Measurements from ENCODE around the gene S100A6.

The S100A6 gene

DNA sequence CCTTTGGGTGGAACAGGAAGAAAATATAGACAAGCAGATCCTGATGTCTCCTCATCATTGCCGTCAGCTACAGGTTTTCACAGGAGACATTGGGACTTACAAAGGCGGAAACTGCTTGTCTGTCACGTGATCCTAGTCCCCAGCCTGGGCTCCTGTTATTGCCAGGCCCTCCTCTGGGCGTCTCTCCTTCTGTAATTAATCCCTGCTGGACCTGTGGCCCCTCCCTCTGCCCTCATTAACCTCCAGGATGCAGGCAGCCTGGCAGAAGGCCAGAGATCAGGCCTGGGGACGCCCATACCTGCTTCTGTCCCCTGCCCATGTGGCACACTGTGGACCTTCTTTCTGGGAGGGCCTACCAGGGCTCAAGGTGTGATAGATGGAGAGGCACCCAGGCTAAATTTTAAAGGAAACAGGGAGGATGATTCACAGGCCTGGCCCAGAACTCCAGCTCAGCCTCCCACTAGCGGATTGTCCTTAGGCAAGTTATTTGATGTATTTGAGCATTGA, 2.6 kb upstream of the S100A6 start:
- TF ChIP-seq, protein P1, sequence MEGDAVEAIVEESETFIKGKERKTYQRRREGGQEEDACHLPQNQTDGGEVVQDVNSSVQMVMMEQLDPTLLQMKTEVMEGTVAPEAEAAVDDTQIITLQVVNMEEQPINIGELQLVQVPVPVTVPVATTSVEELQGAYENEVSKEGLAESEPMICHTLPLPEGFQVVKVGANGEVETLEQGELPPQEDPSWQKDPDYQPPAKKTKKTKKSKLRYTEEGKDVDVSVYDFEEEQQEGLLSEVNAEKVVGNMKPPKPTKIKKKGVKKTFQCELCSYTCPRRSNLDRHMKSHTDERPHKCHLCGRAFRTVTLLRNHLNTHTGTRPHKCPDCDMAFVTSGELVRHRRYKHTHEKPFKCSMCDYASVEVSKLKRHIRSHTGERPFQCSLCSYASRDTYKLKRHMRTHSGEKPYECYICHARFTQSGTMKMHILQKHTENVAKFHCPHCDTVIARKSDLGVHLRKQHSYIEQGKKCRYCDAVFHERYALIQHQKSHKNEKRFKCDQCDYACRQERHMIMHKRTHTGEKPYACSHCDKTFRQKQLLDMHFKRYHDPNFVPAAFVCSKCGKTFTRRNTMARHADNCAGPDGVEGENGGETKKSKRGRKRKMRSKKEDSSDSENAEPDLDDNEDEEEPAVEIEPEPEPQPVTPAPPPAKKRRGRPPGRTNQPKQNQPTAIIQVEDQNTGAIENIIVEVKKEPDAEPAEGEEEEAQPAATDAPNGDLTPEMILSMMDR (conservative IDR thresholded peaks at IDR 0.05; ENCODE audit: low read depth, low read length) = no peak
- DNase-seq (ENCODE audit: low read depth) = no peak

DNA sequence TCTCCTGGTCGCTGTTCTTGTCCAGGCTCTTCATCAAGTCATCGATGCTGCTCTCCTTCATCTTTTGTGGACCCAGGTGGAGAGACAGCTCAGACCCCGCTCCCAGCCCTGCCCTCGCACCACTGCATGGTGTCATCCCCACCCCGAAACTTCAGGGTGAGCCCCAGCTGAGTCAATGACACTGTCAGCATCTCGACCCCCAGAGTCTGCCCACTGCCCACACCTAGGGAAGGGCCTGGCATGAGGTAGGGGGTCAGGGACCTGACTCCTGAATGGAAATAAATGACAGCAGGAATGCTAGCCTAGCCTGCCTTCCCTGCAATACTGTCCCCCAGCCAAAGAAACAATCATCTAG, 1.6 kb upstream of the S100A6 start:
- TF ChIP-seq, protein P1 (conservative IDR thresholded peaks at IDR 0.05; ENCODE audit: low read depth, low read length) = no peak
- H3K4me3 ChIP-seq (ENCODE audit: low read depth, low read length) = no peak overlapping the region

More for the DNA sequence above, 2.6 kb upstream of the S100A6 start:
- H3K4me3 ChIP-seq (ENCODE audit: low read depth, low read length) = no peak overlapping the region

DNA sequence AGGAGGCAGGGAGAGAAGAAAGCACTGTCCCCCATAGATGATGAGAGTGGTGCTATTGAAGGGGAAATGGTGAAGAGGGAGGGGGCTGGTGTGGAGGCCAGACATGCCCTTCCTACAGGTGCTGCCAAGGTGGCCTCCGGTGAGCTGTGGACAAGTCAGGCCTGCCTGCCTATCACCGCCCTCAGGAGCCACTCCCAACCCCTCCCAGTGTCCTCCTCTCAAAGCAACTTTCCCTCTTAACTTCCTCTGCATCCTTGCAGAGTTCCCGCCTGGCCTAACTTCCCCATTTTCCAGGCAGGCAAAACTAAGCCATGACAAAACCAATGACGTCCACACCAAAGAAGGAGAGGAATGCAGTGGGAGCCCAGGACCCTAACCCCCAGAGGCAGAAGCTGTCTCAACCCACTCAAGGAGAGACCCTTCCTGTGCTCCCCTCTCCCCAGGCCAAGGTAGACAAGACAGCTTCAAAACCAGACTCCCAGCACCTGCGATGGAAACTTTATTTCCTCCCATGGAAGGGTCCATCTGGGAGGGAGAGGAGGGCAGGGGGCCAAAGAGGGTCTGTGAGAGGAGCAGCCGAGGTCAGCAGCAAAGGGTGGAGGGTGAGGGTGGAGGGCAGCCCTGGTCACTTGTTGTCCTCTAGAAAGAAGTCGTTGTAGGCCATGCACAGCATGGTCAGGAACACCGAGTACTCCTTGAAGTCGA, 1.0 kb upstream of the S100A6 start:
- TF ChIP-seq, protein P1 (conservative IDR thresholded peaks at IDR 0.05; ENCODE audit: low read depth, low read length) = no peak
- DNase-seq (ENCODE audit: low read depth) = no peak
- no peak overlapping the region for H3K4me3 ChIP-seq (ENCODE audit: low read depth, low read length)

More for the DNA sequence above, 1.6 kb upstream of the S100A6 start:
- no peak for DNase-seq (ENCODE audit: low read depth)

DNA sequence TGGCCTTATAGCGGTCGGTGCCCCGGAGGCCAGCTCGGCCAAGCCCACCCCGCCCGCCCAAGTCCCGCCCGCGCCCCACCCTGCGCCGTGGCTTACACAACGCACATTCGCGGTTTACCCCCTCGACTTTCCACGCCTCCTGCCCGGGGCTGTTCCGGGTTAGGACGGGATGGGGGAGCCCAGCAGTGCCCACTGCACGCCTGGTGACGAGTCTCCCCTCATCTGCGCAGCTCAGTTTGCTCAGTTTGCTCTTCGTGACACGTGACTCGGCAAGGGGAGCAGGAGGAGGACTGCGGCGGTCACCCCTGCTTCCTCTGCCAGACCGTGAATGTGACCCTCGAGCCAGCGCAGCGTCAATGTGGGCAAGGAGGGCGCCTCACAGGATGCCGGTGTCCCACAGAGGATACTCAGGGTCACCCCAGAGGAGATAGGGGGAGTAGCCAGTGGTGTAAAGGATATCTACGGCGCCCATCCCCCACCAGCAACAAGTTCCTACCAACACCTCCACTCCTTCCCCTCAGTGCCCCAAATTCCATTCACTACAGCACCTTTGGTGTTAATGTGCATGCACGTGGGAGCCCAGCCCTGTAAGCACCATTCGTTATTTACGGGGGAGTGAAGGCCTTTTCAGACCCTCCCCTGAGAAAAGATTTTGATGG, 350 bp upstream of the S100A6 start:
- DNase-seq (ENCODE audit: low read depth) = peak; percentile 72
- peak overlapping the region; percentile 69 for H3K4me3 ChIP-seq (ENCODE audit: low read depth, low read length)
- TF ChIP-seq, protein P1 (conservative IDR thresholded peaks at IDR 0.05; ENCODE audit: low read depth, low read length) = no peak

DNA sequence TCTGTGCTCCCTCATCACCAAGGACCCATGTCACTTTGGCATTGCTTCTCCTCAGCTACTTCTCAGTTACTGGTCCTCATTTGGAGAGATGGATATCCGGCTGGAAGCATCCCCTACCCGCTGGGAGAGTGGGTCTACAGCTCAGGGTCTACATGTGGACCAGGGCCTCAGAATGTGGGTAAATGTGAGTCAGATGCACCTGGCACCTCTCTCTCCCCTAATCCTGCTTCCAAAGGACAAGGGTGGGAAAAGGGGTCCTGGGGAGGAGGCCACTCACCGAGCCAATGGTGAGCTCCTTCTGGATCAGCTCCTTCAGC, 908 bp downstream of the S100A6 start:
- DNase-seq (ENCODE audit: low read depth) = no peak
- TF ChIP-seq, protein P1 (conservative IDR thresholded peaks at IDR 0.05; ENCODE audit: low read depth, low read length) = no peak
- peak overlapping the region; percentile 69 for H3K4me3 ChIP-seq (ENCODE audit: low read depth, low read length)

DNA sequence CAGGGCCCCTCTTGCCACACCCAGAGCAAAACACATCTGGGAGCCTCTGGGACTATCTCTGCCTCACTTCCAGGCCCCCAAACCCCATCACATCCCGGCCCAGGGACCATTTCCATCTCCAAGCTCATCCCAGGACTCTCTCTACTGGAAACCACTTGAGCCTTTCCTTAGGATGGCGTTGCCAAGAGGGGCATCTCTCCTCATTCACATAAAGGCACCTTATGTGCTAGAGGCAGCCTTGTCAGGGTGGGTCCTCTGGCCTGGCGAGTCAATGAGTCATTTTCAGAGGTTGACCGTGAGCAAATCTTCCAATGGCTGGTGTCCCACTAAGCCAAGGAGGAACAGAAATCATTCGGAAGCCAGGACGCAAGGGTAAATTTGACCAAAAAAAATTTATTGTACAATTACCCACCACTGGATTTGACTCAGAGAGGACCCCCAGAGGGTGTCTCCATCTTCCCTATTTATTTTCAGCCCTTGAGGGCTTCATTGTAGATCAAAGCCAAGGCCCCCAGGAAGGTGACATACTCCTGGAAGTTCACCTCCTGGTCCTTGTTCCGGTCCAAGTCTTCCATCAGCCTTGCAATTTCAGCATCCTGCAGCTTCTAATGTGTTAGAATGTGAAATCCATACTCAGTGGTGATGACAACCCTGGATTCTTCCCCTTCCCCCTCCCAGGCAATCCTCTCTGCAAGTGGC, 1.4 kb downstream of the S100A6 start:
- H3K4me3 ChIP-seq (ENCODE audit: low read depth, low read length) = peak overlapping the region; percentile 69
- no peak for DNase-seq (ENCODE audit: low read depth)
- TF ChIP-seq, protein P1 (conservative IDR thresholded peaks at IDR 0.05; ENCODE audit: low read depth, low read length) = no peak
